IMR-90 (cell line): ENCODE results near the gene SUN1. TPM values are rescaled to one million over a fixed set of nuclear protein-coding genes. Genes with fewer than 3 reads are reported as not detected.

Experiments
- ATAC-seq: fragments of 200-7000 bp; cut with Tn5 transposase; 2 replicates; pipeline ENCODE4 v1.9.1; 2020; ENCODE audit warnings: low read depth, mild to moderate bottlenecking, moderate library complexity
- BruUV-seq: library from RNA; stranded (reverse); fragments of 400-500 nt; replicated peaks from 2 replicates; lab custom pipeline; 2021; lab: Mats Ljungman, UMichigan
- CTCF ChIA-PET: fragments of 300-600 bp; formaldehyde crosslinking; extraction: SDS; loops from one replicate; lab custom pipeline; 2021; ENCODE audit warnings: antibody characterized with exemption; lab: Yijun Ruan, JAX
- POLR2A ChIA-PET: fragments of 300-600 bp; sonication (Branson Sonifier 250); formaldehyde crosslinking; loops from one replicate; lab custom pipeline; 2022; ENCODE audit warnings: antibody characterized with exemption; ENCODE audit not compliant: unreplicated experiment; lab: Charles Lee
- DNase-seq: peaks from one replicate; pipeline ENCODE4 v3.0.0; 2013
- H2AFZ ChIP-seq: replicated peaks from 2 replicates; pipeline ENCODE3; 2013; ENCODE audit warnings: low read length, mild to moderate bottlenecking; ENCODE audit not compliant: poor library complexity
- H2AK5ac ChIP-seq: 2 replicates; pipeline ENCODE4 v1.6.1; 2013; ENCODE audit warnings: low read depth, low read length, inconsistent platforms
- H2AK9ac ChIP-seq: replicated peaks from 2 replicates; pipeline ENCODE3; 2013; ENCODE audit warnings: mild to moderate bottlenecking, low read depth, low read length, moderate library complexity; ENCODE audit not compliant: poor library complexity
- H2BK120ac ChIP-seq: 2 replicates; pipeline ENCODE4 v1.6.1; 2013; ENCODE audit warnings: low read depth, low read length, inconsistent platforms
- H2BK15ac ChIP-seq: 3 replicates; pipeline ENCODE4 v1.6.1; 2013; ENCODE audit warnings: low read depth, low read length, inconsistent platforms
- H2BK20ac ChIP-seq: 2 replicates; pipeline ENCODE4 v1.6.1; 2013; ENCODE audit warnings: low read depth, mild to moderate bottlenecking, inconsistent platforms, low read length, moderate library complexity
- H2BK5ac ChIP-seq: 2 replicates; pipeline ENCODE4 v1.6.1; 2013; ENCODE audit warnings: mild to moderate bottlenecking, low read depth, low read length, inconsistent platforms; ENCODE audit not compliant: poor library complexity, severe bottlenecking
- H3K14ac ChIP-seq: replicated peaks from 2 replicates; pipeline ENCODE4 v1.6.1; 2013; ENCODE audit warnings: low read depth, low read length, inconsistent platforms
- H3K18ac ChIP-seq: 2 replicates; pipeline ENCODE4 v1.6.1; 2013; ENCODE audit warnings: low read depth, low read length, control low read depth
- H3K23ac ChIP-seq: 2 replicates; pipeline ENCODE4 v1.6.1; 2013; ENCODE audit warnings: low read depth, low read length, inconsistent platforms
- H3K27ac ChIP-seq: 2 replicates; pipeline ENCODE4 v1.5.1; 2013; ENCODE audit warnings: mild to moderate bottlenecking, control low read depth, low read length; ENCODE audit not compliant: insufficient read depth
- H3K27me3 ChIP-seq: 2 replicates; pipeline ENCODE4 v1.6.1; 2013; ENCODE audit warnings: low read length; ENCODE audit not compliant: control insufficient read depth, insufficient read depth
- H3K36me3 ChIP-seq: 2 replicates; pipeline ENCODE4 v1.6.1; 2013; ENCODE audit warnings: low read length, mixed read lengths; ENCODE audit not compliant: control insufficient read depth, insufficient read depth
- H3K4ac ChIP-seq: 2 replicates; pipeline ENCODE4 v1.6.1; 2013; ENCODE audit warnings: low read depth, low read length, inconsistent platforms
- H3K4me1 ChIP-seq: 2 replicates; pipeline ENCODE4 v1.6.1; 2013; ENCODE audit warnings: low read length, mixed read lengths; ENCODE audit not compliant: control insufficient read depth, insufficient read depth
- H3K4me2 ChIP-seq: 2 replicates; pipeline ENCODE4 v1.6.1; 2013; ENCODE audit warnings: low read depth, mild to moderate bottlenecking, control low read depth, low read length, moderate library complexity
- H3K4me3 ChIP-seq: 2 replicates; pipeline ENCODE4 v1.5.1; 2013; ENCODE audit warnings: low read depth, mild to moderate bottlenecking, control low read depth, low read length, moderate library complexity; ENCODE audit not compliant: insufficient read depth
- H3K56ac ChIP-seq: 2 replicates; pipeline ENCODE4 v1.6.1; 2013; ENCODE audit warnings: low read length, inconsistent platforms; ENCODE audit not compliant: insufficient read depth; ENCODE audit errors: extremely low read depth
- H3K79me1 ChIP-seq, 2 experiments: 2 replicates each; pipeline ENCODE4 v1.6.1; 2013; ENCODE audit warnings: low read length in 2 of 2, inconsistent platforms in 1 of 2, low read depth in 1 of 2
- H3K9ac ChIP-seq: 2 replicates; pipeline ENCODE4 v1.6.1; 2013; ENCODE audit warnings: low read depth, low read length, control low read depth
- H3K9me1 ChIP-seq: 2 replicates; pipeline ENCODE4 v1.6.1; 2013; ENCODE audit warnings: low read length, inconsistent platforms; ENCODE audit not compliant: insufficient read depth
- H3K9me3 ChIP-seq: 2 replicates; pipeline ENCODE4 v1.6.1; 2013; ENCODE audit warnings: low read length; ENCODE audit not compliant: control insufficient read depth, insufficient read depth
- H4K20me1 ChIP-seq: 2 replicates; pipeline ENCODE4 v1.6.1; 2013; ENCODE audit warnings: low read length, inconsistent platforms; ENCODE audit not compliant: insufficient read depth
- H4K5ac ChIP-seq: 2 replicates; pipeline ENCODE4 v1.6.1; 2013; ENCODE audit warnings: mild to moderate bottlenecking, low read depth, low read length, control low read depth
- H4K8ac ChIP-seq, 2 experiments: 2 replicates each; pipeline ENCODE4 v1.6.1; 2013; ENCODE audit warnings: low read depth in 2 of 2, low read length in 2 of 2, control low read depth in 1 of 2, inconsistent platforms in 1 of 2
- H4K91ac ChIP-seq: 2 replicates; pipeline ENCODE4 v1.6.1; 2013; ENCODE audit warnings: low read depth, low read length, inconsistent platforms; ENCODE audit not compliant: insufficient read depth
- BHLHE40 ChIP-seq: fragments of 150-350 bp; IDR thresholded peaks from 2 replicates; pipeline ENCODE4 v1.6.1; 2016; ENCODE audit warnings: mild to moderate bottlenecking, low read depth, low read length
- CEBPB ChIP-seq: IDR thresholded peaks from 2 replicates; pipeline ENCODE4 v1.6.1; 2012; ENCODE audit warnings: low read depth, low read length, improper control_type of control experiment
- MAFK ChIP-seq: IDR thresholded peaks from 2 replicates; pipeline ENCODE4 v1.6.1; 2012; ENCODE audit warnings: low read depth, low read length, improper control_type of control experiment
- MAZ ChIP-seq: IDR thresholded peaks from 2 replicates; pipeline ENCODE4 v1.6.1; 2012; ENCODE audit warnings: low read depth, mild to moderate bottlenecking, low read length, improper control_type of control experiment, moderate library complexity, borderline replicate concordance
- MXI1 ChIP-seq: IDR thresholded peaks from 2 replicates; pipeline ENCODE4 v1.6.1; 2012; ENCODE audit warnings: low read depth, mild to moderate bottlenecking, low read length, moderate library complexity, borderline replicate concordance
- NFE2L2 ChIP-seq: fragments of 150-350 bp; IDR thresholded peaks from 2 replicates; pipeline ENCODE4 v1.6.1; 2016; ENCODE audit warnings: low read depth, mild to moderate bottlenecking, low read length
- POLR2A ChIP-seq: IDR thresholded peaks from 2 replicates; pipeline ENCODE4 v1.6.1; 2012; ENCODE audit warnings: mild to moderate bottlenecking, low read depth, low read length
- RAD21 ChIP-seq: IDR thresholded peaks from 2 replicates; pipeline ENCODE4 v1.6.1; 2012; ENCODE audit warnings: low read length, improper control_type of control experiment
- RCOR1 ChIP-seq: IDR thresholded peaks from 2 replicates; pipeline ENCODE4 v1.6.1; 2012; ENCODE audit warnings: mild to moderate bottlenecking, low read length, improper control_type of control experiment; ENCODE audit not compliant: insufficient replicate concordance
- RFX5 ChIP-seq: IDR thresholded peaks from 2 replicates; pipeline ENCODE4 v1.8.0; 2012; ENCODE audit warnings: low read depth, mild to moderate bottlenecking, low read length, moderate library complexity
- SMC3 ChIP-seq: fragments of 150-350 bp; IDR thresholded peaks from 2 replicates; pipeline ENCODE4 v1.6.1; 2016; ENCODE audit warnings: low read depth, mild to moderate bottlenecking, antibody characterized with exemption, low read length, moderate library complexity
- WGBS, 2 experiments: methylation state at CpG; one replicate each; pipeline versions ENCODE4 v1.1.5 to v1.1.7; 2013; ENCODE audit warnings: missing lambda C conversion rate in 2 of 2; ENCODE audit not compliant: insufficient read length in 1 of 2; ENCODE audit errors: extremely low coverage in 2 of 2; 5-methylcytosine and 5-hydroxymethylcytosine counted together
- dilution Hi-C: fragments of 300-500 bp; cut with HindIII; formaldehyde crosslinking; loops from one replicate; pipeline ENCODE4 v1.14.3; 2018; ENCODE audit warnings: low sequenced_read_pairs; ENCODE audit not compliant: unreplicated experiment
- in situ Hi-C: fragments of 300-500 bp; cut with MboI; formaldehyde crosslinking; loops from 3 replicates; pipeline ENCODE4 v1.14.3; 2019; ENCODE audit warnings: low sequenced_read_pairs, inconsistent platforms, mixed read lengths
- intact Hi-C: fragments of 100-400 bp; cut with micrococcal nuclease; formaldehyde crosslinking; loops from 2 replicates; pipeline ENCODE4 v1.10.0; 2022
- polyA plus RNA-seq, 3 experiments: library from polyadenylated mRNA; depleted of rRNA; stranded (reverse); fragments of >200 nt; gene quantifications; 2 replicates each; pipeline ENCODE4 v1.2.3, GENCODE V29; 2012; ENCODE audit warnings: low replicate concordance in 1 of 3
- total RNA-seq: library from RNA; depleted of rRNA; stranded (reverse); fragments of >200 nt; gene quantifications from 2 replicates; pipeline ENCODE4 v1.2.3, GENCODE V29; 2012
- TF ChIP-seq, protein P1 (sequence below): fragments of 150-350 bp; IDR thresholded peaks from 2 replicates; pipeline ENCODE4 v1.6.1; 2017; ENCODE audit warnings: mild to moderate bottlenecking, antibody characterized with exemption, low read length, low read depth
- TF ChIP-seq, protein P2 (sequence below): conservative IDR thresholded peaks from 2 replicates; pipeline ENCODE4 v1.5.1; 2012; ENCODE audit warnings: mild to moderate bottlenecking, low read depth, low read length, improper control_type of control experiment
- TF ChIP-seq, protein P3 (sequence below): fragments of 150-350 bp; IDR thresholded peaks from 2 replicates; pipeline ENCODE4 v1.6.1; 2016; ENCODE audit warnings: low read depth, mild to moderate bottlenecking, low read length, moderate library complexity, borderline replicate concordance

The SUN1 gene
- total and polyA plus RNA-seq, 2 of the 4 experiments (the other 2 are of a cell fraction): 113 to 239 TPM

DNA sequence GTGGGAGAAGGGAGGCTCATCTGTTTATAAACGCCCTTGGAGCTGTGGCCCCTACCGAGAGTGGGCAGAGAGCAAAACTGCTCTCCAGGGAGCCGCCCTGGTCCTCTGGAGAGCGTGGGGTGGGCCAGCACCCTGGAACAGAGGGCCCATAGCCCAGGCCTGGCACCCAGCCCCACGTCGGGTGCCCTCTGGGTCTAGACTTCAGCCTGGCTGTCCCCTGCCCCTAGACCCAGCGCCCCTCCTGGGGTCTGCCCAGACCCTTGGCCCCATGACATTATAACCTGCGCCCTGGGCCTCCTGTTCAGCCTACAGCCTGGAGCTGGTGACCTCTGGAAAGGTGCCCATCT is 68.7 kb downstream of the SUN1 start:
- Histone ChIP-seq H3K9me3 (no peaks in the 10 kb centered on the region), H3K9ac (no peak overlapping the region), H3K79me1 (no peaks in the 10 kb centered on the region), H4K20me1 (no peaks in the 10 kb centered on the region), H3K36me3 (peaks cover 6% of the 10 kb centered on the region; the same call in 1 of the 2 replicates), H3K4me3 (no peak overlapping the region), H2BK15ac (no peak overlapping the region), H3K4ac (no peak overlapping the region), H3K4me2 (0 out of 2 replicates have a peak overlapping the region, but pooled peaks have one; percentile 25), H3K9me1 (no peaks in the 10 kb centered on the region), H2BK5ac (no peak overlapping the region), H2BK120ac (no peak overlapping the region), H4K91ac (no peak overlapping the region; the same call in 1 of the 2 replicates), H3K27ac (no peak overlapping the region), H2AFZ (peak overlapping the region; percentile 77), H2BK20ac (no peak overlapping the region), H2AK9ac (peak overlapping the region; percentile 78), H3K27me3 (no peaks in the 10 kb centered on the region), H3K56ac (no peak overlapping the region), H4K5ac (peak overlapping the region; percentile 45; the same call in 1 of the 2 replicates), H3K14ac (no peak overlapping the region), H4K8ac (peak overlapping the region in 1 of 2 experiments; percentile 36; a peak in 2 of 4 replicates), H3K23ac (no peak overlapping the region), H3K18ac (no peak overlapping the region), H2AK5ac (no peak overlapping the region), H3K4me1 (peaks cover 9% of the 10 kb centered on the region)
- BruUV-seq: no TSS peak
- DNase-seq (no peak), ATAC-seq (peak; percentile 2; the same call in 1 of the 2 replicates)
- ChIA-PET CTCF (no interaction called here), POLR2A (no interaction called here)
- dilution Hi-C loops (no loop called here), in situ Hi-C loops (no loop called here), intact Hi-C loops (loop anchor here (10.0 kb wide), 1 partner anchor 144 kb away; the partner anchor contains the start of gene GPR146)
- 33% methylated on average over 2 of the region's 8 CpGs; no CpG with 5 or more reads in 1 of the 2 experiments for WGBS, 2 experiments
- no peak for TF ChIP-seq BHLHE40
- no peak for TF ChIP-seq POLR2A
- no peak for TF ChIP-seq CEBPB
- no peak for TF ChIP-seq RFX5
- TF ChIP-seq, protein P1, sequence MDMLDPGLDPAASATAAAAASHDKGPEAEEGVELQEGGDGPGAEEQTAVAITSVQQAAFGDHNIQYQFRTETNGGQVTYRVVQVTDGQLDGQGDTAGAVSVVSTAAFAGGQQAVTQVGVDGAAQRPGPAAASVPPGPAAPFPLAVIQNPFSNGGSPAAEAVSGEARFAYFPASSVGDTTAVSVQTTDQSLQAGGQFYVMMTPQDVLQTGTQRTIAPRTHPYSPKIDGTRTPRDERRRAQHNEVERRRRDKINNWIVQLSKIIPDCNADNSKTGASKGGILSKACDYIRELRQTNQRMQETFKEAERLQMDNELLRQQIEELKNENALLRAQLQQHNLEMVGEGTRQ: no peak
- TF ChIP-seq RAD21: no peak
- TF ChIP-seq MAZ: no peak
- TF ChIP-seq MXI1: no peak
- TF ChIP-seq RCOR1: no peak
- TF ChIP-seq, protein P2, sequence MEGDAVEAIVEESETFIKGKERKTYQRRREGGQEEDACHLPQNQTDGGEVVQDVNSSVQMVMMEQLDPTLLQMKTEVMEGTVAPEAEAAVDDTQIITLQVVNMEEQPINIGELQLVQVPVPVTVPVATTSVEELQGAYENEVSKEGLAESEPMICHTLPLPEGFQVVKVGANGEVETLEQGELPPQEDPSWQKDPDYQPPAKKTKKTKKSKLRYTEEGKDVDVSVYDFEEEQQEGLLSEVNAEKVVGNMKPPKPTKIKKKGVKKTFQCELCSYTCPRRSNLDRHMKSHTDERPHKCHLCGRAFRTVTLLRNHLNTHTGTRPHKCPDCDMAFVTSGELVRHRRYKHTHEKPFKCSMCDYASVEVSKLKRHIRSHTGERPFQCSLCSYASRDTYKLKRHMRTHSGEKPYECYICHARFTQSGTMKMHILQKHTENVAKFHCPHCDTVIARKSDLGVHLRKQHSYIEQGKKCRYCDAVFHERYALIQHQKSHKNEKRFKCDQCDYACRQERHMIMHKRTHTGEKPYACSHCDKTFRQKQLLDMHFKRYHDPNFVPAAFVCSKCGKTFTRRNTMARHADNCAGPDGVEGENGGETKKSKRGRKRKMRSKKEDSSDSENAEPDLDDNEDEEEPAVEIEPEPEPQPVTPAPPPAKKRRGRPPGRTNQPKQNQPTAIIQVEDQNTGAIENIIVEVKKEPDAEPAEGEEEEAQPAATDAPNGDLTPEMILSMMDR: no peak
- TF ChIP-seq MAFK: no peak
- no peak for TF ChIP-seq NFE2L2
- TF ChIP-seq, protein P3, sequence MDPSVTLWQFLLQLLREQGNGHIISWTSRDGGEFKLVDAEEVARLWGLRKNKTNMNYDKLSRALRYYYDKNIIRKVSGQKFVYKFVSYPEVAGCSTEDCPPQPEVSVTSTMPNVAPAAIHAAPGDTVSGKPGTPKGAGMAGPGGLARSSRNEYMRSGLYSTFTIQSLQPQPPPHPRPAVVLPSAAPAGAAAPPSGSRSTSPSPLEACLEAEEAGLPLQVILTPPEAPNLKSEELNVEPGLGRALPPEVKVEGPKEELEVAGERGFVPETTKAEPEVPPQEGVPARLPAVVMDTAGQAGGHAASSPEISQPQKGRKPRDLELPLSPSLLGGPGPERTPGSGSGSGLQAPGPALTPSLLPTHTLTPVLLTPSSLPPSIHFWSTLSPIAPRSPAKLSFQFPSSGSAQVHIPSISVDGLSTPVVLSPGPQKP: no peak
- no peak for TF ChIP-seq SMC3
